LNCaP clone FGC (cell line): ENCODE measurements around the gene EBF3.

Source experiments
- DNase-seq: peaks from one replicate; pipeline ENCODE4 v3.0.0-alpha.2; 2011; ENCODE audit warnings: low read depth
- H3K4me3 ChIP-seq: 2 replicates; pipeline ENCODE4 v1.5.1; 2011; ENCODE audit warnings: mild to moderate bottlenecking, low read depth, low read length, control low read depth
- TF ChIP-seq, protein P1 (sequence below): IDR thresholded peaks from 2 replicates; pipeline ENCODE4 v1.5.1; 2012; ENCODE audit warnings: mild to moderate bottlenecking; ENCODE audit not compliant: control insufficient read depth, insufficient read depth; ENCODE audit errors: extremely low read depth

The EBF3 gene

DNA sequence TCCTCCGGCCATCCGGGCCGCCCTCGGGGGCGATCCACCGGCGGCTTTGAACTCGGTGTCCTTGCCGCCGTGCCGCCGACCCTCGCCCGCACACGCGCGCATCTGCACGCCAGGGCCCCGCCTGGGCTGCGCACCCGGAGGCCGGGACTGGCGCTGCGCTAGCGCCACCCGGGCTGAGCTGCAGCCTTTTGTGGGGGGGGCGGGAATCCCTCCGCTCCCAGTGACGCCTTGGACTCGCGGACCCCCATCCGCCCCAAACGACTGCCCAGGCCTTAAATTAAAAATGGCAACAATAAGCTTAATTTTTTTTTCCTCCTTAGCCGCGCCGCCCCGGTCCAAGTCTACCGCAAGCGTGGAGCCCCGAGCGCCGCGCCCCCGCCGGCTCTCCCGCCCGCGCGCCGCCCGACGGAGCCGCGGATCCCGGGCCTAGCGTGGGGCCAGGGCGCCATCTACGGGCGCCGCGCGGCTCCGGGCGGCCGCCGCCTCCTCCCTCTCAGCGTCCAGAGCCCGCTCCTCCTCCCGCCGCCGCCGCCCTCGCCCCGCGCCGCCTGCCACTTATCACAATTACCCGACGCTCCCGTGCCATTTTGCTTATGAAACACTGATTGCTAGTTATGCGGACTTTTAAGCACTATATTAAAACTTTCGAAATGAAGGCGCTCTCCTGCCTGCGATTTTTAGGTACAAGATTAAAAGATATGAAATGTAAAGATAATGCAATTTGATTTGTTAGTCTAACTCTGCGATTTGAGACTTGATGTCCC is 7.5 kb upstream of the EBF3 start:
- DNase-seq, result no peak
- TF ChIP-seq, protein P1, sequence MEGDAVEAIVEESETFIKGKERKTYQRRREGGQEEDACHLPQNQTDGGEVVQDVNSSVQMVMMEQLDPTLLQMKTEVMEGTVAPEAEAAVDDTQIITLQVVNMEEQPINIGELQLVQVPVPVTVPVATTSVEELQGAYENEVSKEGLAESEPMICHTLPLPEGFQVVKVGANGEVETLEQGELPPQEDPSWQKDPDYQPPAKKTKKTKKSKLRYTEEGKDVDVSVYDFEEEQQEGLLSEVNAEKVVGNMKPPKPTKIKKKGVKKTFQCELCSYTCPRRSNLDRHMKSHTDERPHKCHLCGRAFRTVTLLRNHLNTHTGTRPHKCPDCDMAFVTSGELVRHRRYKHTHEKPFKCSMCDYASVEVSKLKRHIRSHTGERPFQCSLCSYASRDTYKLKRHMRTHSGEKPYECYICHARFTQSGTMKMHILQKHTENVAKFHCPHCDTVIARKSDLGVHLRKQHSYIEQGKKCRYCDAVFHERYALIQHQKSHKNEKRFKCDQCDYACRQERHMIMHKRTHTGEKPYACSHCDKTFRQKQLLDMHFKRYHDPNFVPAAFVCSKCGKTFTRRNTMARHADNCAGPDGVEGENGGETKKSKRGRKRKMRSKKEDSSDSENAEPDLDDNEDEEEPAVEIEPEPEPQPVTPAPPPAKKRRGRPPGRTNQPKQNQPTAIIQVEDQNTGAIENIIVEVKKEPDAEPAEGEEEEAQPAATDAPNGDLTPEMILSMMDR, result peak; percentile 85
- peak overlapping the region; percentile 45 for H3K4me3 ChIP-seq

DNA sequence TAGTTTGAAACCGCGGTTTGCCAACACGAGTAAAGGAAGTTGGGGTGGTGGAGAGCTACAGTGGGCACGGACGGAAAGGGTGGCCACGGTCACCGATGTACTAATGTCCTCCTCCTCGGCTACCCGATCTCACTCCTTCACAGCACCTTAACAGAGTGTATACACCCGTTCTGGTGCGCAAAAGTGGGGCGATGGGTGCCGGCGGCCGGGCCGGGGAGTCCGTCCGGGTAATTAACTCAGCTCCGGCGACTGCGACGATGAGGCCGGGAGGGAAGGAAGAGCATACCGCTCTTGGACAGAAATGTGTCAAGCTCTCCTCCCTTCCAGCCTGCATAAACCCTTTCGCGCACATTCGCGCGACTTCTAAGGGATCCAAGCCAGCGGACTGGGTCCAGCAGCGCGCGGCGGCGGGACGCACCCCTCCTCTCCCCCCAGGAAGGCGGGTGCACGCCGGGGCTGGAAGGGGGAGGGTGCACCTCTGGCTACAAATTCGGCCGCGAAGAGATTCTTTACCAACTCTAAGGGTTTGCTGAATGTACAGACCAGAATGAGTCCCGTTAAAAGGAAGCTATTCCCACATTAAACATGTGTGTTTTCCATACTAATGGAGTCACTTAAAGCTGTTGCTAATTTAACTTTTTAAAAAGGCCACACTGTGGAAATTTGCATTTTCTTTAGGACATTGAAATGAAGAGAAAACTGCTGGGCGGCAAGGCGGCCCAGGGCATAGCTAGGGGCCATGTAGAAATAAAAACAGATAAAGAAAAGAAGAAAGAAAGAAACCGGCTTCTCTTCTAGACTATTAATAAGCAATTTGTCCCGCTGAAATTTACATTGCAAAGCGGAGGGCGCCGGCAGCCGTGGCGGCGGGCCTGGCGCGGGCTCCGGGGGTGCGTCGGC is 6.6 kb upstream of the EBF3 start:
- no peak for DNase-seq
- TF ChIP-seq, protein P1, result no peak
- H3K4me3 ChIP-seq, result no peak overlapping the region; the same call in 1 of the 2 replicates

DNA sequence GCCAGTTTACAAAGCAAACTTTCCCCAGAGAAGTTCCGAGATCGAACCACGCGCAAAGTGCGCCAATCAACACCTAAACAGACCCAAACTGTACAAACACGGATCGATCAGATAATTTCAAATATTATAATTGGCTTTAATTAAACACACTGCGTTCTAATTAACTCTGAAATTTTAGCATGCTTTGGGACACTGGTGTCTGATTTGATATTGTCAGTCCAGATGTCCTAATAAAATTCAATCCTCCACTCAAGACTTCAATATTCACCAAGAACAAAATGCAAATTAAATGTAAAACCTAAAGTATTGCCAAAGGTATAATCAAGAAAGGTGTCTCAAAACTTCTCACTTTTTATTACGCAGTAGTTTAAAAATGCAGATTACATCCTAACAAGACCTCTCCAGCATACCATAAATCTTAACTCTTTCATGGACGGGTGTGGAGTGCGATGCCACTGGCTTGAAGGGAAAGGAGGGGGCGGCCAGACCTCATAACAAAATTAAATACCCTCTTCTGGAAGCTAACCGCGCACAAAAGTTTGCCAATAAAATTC is 5.9 kb upstream of the EBF3 start:
- no peak overlapping the region for H3K4me3 ChIP-seq
- TF ChIP-seq, protein P1, result no peak
- no peak for DNase-seq

DNA sequence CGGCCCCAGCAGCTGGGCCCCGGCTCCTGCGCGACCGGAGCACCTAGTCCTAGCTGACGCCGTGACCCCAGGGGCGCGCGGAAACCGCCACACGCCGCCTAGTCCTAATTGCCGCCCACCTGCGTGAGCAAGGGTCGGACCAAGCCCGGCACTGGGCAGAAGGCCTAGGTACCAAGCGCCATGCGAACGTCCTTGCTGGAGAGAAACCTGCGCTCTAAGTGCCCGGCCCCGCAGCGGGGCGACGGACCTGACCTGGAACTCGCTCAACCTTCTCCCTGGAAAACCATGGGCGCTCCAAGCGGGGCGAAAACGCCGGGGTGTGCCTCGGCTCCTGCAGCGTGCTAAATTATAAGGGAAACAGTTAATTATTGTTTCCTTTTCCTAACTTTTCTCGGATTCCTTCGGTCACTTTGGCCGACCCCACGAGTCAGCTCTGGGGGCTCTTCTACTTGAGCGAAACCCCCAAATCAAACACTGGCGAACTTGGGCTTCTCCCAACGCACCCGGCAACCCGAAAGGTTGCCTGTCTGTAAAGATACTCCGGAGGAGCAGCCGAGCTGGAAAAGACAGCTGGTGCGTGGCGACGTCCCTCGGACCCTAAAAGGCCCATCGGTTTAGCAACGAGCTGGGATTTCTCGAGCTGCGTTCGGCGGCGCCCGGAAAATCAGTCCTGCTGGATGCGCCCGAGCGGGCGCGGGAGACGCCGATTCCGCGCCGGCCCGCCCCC is 5.3 kb upstream of the EBF3 start:
- DNase-seq, result no peak
- TF ChIP-seq, protein P1, result no peak
- no peak overlapping the region for H3K4me3 ChIP-seq

DNA sequence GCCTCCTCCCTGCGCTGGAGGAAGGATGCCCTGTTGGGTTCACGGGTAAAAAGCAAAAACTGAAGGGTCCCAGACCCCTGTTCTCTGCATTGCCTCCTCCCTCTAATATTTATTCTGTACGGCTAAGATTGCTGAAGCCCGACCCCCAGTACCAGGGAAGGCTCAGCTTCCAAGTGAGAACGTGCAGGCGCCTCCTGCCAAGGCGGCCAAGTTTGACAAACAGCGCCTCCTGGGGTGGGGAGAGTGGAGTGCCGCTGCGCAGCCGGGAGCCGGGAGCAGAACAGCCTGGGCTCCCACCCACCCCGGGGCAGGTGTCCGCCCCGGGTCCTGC is 4.7 kb upstream of the EBF3 start:
- no peak for DNase-seq
- TF ChIP-seq, protein P1, result peak; percentile 90
- H3K4me3 ChIP-seq, result no peak overlapping the region

DNA sequence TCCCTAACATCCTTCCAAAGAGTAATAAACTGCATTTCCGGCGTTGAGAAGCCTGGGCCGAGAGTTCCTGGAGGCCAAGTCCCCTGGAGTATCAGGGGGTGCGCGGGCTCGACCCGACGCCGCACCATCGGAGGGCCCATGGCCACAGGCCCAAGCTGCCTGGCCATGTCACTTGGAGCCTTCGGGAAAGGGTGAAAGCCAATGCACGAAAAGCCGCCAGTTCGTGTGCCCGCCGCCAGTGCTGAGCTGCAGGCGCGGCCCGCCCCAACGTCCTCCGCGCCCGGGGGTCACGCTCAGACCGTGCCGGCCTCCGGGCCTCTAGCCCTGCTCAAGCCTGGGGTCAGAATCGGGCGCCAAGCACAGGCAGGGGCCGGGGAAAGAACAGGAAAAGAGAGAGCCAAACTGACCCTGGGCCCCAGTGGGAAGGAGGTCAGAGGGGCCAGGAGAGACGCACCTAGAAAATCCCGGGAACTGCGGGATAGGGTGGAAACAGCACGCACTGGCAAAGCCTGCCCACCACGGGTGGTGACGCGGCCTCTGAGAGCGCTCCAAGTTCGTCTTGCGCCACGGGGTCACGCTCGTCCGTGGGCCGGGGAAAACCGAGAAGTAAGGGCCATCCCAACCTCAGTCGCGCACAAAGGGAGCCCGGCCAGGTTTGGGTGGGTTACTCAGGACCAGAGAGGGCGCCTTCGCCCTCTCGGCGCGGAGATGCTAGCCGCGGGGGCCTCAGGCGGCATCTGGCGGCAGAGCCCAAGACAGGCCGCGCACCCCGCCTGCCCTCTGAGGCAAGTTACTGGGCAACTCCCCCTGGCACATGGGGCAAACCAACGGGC is 4.2 kb upstream of the EBF3 start:
- no peak for DNase-seq
- H3K4me3 ChIP-seq, result no peak overlapping the region
- TF ChIP-seq, protein P1, result no peak
